Measurements from ENCODE around the gene TDG.

TDG gene

DNA sequence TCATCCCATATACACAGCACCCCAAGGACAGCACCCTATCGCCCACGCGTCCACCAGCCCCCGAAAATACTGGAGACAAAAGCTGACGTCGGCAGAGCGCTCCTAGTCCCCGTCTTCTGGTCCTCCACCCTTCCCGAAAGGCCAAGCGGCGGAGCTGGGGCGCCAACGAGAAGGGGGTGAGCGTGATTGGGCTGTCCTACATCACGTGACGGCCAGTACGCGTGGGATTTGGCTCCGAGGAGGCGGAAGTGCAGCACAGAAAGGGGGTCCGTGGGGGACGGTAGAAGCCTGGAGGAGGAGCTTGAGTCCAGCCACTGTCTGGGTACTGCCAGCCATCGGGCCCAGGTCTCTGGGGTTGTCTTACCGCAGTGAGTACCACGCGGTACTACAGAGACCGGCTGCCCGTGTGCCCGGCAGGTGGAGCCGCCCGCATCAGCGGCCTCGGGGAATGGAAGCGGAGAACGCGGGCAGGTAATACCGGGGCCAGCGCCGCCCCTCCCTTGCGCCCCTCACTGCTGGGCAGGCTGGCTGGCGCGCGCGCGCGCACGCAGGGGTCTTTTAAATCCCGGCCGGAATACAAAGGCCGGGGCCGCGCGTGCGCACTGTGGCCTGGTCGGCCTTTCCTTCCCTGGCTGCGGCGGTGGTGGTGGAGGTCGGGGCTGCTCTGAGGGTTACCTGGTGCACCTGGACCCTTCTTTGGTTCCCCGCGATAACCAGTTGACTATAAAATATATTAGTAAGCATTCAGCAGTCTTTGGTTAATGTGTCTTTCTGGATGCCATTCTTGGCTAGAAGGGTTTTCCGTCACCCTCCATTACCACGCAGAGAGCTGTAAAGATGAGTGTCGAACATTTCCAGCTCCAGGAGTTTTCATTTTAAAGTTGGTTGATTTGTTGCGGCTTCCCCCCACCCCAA lies at the start of gene TDG:
Gene TDG, plus strand, starts transcription at position 283 of the 915 bp plus-strand sequence. Its CDS starts 166 bp downstream, at position 449.
- DNase-seq: peak; percentile 99

DNA sequence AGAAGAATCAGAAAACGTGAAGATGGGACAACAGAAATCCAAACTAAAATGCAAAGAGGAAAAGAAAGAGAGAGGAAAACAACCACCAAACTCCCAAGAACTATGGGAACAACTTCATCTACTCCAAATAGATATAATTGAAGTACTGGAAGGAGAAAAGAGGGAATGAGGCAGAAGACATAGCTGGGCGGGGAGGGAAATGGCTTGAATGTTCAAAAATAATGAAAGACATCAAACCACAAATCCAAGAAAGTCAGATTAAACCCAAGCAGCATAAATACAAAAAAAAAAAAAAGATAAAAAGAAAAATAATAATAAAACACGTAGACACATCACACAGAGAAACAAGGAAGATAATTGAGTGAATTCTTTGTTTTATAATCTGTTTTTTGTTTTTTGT lies 47.8 kb upstream of the TDG start:
- no peak for DNase-seq

- peak; percentile 95 for DNase-seq
Measured at GRCh38 chr12:103924761-103925641, 40.7 kb upstream of the TDG start.

DNA sequence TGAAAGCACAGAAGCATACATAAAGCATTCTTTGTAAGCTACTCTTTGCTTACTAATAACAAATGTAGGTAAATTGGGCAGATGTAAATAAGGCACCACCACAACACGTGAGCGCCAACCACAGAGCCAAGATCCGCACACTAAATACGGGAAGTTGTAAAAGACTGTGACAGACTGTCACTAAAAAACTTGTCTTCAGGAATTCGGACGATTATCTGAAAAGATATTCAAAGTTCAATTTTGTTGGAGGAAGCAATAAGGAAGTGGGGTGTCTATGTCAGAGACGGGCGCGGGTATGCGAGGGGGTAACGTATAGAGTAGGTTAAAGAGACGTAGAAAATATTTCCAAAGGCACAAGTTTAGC lies 37.0 kb upstream of the TDG start:
- DNase-seq: peak; percentile 80

DNA sequence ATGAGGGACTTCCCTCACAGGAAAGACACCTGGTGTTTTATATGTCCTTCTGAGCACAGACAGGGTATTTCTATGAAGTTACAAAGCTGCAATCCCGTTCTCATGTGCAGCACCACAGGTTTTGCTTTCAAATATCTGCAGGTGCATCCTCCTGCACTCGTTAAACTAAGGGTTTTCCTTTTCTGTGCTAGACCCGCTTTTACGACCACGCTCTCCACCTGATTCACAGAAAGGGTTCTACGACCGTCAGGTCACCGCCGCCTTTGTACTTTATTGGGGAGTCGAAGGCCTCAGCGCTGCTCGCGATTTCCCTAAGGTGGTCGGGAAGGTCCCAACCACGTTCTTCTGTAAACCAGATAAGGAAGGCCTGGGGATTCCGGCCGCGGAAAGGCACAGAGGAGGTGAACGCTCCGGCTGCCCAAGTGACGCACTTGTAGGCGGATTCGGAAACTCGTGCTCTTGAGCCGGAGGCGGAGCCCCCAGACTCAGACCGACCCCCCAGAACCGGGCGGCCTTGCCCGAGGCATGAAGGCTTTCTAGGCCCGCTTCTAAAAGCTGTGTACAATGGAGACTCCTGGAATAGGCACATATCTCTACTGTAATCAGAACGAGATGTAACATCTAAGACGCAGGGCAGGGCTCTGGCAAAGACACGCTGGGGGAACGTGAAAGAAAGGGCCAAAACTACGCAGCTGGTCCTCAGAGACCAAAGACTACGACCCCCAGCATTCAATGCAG lies 36.5 kb upstream of the TDG start:
- peak; percentile 89 for DNase-seq

GRCh38 chr12:103929784-103930033 lies 36.0 kb upstream of the TDG start:
- no peak for DNase-seq

DNA sequence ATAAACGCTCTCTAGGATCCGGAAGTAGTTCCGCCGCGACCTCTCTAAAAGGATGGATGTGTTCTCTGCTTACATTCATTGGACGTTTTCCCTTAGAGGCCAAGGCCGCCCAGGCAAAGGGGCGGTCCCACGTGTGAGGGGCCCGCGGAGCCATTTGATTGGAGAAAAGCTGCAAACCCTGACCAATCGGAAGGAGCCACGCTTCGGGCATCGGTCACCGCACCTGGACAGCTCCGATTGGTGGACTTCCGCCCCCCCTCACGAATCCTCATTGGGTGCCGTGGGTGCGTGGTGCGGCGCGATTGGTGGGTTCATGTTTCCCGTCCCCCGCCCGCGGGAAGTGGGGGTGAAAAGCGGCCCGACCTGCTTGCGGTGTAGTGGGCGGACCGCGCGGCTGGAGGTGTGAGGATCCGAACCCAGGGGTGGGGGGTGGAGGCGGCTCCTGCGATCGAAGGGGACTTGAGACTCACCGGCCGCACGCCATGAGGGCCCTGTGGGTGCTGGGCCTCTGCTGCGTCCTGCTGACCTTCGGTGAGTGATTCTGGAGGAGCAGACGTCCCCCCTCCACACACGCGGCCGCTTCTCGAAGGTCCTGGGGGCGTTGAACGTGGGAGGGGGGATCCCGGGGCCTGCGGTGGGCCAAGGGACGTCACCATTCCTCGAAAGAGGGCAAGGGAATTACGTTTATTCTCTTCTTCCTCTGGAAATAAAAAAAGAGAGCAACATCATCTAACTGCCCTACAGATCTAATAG lies 35.5 kb upstream of the TDG start, which contains the start of gene HSP90B1:
Gene HSP90B1, plus strand, starts transcription at position 377 of the 753 bp plus-strand sequence. Its CDS starts 106 bp downstream, at position 483.
- DNase-seq: peak; percentile 100

DNA sequence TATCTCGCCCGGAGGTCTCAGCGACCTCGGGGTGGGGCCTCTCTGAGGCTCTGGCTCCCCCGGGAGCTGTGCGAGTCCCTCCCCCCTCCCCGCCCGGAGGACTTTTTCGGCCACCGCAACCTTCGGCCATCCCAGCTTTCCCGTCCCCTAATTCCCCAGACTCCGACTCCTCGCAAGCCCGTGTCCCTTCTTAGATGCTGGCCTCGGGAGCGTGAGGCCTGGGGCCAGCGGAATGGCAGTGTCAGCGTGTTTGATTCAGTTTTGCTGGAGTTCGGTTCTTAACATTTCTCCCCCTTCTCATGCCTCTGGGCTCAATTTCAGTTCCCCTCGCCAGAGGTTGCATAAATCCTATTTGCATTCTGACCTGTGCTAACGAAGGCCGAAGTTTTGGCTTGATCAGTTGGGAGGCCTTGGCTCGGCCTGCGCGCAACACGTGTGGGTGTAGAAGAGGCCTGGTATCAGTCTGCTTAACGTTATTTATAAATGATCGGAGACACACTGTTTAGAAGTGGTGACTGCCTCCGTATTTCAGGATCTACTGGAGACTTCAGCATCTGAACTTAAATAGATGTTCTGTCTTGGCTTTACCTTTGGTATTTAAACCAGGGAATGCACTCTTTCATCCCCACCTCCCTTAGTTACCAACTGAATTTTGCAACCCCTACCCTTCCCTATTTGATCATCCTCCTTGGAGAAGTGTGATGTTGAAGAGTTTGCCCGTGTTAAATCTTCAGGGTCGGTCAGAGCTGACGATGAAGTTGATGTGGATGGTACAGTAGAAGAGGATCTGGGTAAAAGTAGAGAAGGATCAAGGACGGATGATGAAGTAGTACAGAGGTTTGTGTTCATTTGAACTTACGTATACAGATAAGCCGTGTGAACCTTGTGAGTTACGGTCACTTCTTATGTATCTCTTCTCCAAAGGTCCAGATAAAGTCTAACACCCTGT lies 34.6 kb upstream of the TDG start:
- DNase-seq: no peak

DNA sequence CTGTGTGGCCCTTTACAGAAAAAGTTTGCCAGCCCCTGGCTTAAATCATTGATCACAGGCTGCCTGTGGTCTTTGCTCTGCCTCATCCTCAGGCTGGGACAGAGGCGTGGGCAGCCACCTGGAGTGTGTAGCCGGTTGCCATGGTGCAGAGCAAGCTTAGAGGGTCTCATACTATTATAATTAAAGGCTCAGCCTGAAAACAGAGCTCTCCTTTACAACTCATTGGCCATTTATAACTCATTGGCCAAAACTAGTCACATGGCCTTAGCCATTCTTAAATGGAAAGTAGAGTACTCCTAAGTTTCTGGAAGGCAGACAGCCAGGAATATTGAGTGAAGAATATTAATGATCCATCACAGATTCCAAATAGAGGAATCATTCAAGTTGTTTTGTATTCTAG lies 32.4 kb upstream of the TDG start:
- no peak for DNase-seq

DNA sequence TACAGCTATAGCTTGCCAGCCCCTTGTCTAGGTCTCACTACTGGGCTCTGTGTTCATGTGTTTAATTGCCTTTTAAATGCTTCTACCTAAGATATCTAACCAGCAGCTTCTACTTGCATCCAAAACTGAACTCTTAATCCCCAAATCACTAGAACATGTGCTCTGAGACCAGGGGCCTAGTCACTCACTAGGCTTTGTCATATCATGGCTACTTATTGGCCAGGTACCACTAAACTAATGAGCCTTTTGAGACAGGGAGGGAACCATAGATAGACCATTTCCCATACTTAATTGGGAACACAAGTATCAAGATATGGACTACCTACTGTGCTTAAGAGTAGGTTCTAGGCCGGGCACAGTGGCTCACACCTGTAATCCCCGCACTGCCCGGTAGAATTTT lies 29.0 kb upstream of the TDG start:
- DNase-seq: no peak

- no peak for DNase-seq
Measured at GRCh38 chr12:103944964-103945363, 20.7 kb upstream of the TDG start.

DNA sequence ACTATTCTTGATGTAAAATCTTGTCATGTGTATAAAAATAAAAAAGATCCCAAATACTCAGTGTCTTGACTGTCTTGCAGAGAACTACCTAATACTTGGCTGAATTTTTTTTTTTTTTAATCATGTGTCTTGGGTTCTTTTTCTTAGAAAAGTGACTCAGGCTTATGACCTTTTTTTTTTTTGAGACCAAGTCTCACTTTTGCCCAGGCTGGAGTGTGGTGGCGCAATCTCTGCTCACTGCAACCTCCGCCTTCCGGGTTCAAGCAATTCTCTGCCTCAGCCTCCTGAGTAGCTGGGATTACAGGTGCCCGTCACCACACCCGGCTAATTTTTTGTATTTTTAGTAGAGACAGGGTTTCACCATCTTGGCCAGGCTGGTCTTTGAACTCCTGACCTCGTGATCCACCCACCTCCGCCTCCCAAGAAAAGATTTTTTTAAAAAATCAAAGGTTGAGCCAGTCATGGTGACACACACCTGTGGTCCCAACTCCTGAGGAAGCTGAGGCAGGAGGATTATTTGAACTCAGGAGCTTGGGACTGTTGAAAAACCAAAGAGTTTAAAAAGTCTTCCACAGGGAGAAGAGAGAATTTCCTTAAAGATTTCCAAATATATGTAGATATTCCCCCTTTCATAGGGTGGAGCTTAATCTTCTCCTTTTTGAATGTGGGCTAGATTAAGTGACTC lies 17.7 kb upstream of the TDG start:
- no peak for DNase-seq

GRCh38 chr12:103948746-103949406 lies 16.8 kb upstream of the TDG start:
- DNase-seq: no peak

DNA sequence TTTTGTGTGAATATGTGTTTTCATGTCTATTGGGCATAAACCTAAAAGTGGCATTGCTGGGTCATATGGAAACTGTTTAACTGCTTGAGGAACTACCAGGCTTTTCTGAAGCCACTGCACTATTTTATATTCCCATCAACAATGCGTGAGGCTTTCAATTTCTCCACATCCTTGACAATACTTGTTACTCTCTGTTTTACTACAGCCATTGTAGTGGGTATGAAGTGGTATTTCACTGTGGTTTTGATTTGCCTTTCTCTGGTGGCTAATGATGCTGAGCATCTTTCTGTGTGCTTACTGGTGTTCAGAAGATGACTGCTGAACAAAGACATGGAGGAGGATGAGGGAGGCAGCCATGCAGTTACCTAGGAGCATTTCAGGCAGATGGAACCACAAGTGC lies 13.2 kb upstream of the TDG start:
- DNase-seq: peak; percentile 77

GRCh38 chr12:103955811-103956508 lies 9.7 kb upstream of the TDG start:
- DNase-seq: no peak

DNA sequence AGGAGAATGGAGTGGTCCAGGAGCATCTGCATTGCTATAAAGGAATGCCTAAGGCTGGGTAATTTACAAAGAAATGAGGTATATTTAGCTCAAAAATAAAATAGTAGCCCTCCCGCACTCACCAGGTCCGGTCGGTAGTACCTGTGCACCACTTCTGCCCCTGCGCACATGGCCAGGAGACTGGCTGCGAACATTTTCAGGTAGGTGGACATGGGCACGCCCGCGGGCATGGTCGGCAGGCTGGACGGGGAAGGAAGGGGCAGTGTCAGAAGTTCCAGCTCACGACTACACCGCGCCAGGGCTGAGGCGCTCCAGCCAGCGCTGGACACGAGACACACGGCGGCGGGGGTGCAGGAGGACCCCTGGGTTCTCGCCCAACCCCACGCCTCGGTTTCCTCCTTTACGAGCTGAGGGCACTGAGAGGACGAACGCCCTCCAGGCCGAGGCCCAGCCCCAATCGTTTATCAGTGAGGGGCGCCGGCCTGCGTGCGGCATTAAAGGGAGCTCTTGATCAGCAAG lies 9.1 kb upstream of the TDG start:
- DNase-seq: no peak

- DNase-seq: no peak
Measured at GRCh38 chr12:103957865-103958388, 7.7 kb upstream of the TDG start.

- DNase-seq: no peak
Measured at GRCh38 chr12:103958621-103959020, 7.1 kb upstream of the TDG start.

All from activated CD4-positive, alpha-beta T cell treated with anti-CD3 and anti-CD28 coated beads, Interleukin-2, amount 50 U/mL, for 16 hours (primary cell).